Lower lobe of right lung (tissue), 2 donors: Measurements from ENCODE around the gene FMNL3. TPM values are rescaled to one million over a fixed set of nuclear protein-coding genes. Genes with fewer than 3 reads are reported as not detected.

ENCODE experiments used
- ATAC-seq, 2 donors: fragments of 200-7000 bp; cut with Tn5 transposase; one replicate each; pipeline ENCODE4 v1.9.1; 2020 to 2022; ENCODE audit warnings: mild to moderate bottlenecking in 2 of 2, moderate library complexity in 2 of 2
- DNase-seq: peaks from one replicate; pipeline ENCODE4 v3.0.0-alpha.2; 2020
- H3K27ac ChIP-seq: fragments of 200-600 bp; one replicate; pipeline ENCODE4 v1.8.0; 2022
- H3K27me3 ChIP-seq: fragments of 200-600 bp; one replicate; pipeline ENCODE4 v1.8.0; 2022; ENCODE audit warnings: low read depth
- H3K36me3 ChIP-seq: fragments of 200-600 bp; one replicate; pipeline ENCODE4 v1.8.0; 2022; ENCODE audit warnings: mild to moderate bottlenecking
- H3K4me1 ChIP-seq: fragments of 200-600 bp; one replicate; pipeline ENCODE4 v1.8.0; 2022
- H3K4me3 ChIP-seq: fragments of 200-600 bp; one replicate; pipeline ENCODE4 v1.8.0; 2022; ENCODE audit warnings: mild to moderate bottlenecking
- H3K9me3 ChIP-seq: fragments of 200-600 bp; one replicate; pipeline ENCODE4 v1.8.0; 2022
- intact Hi-C: fragments of 100-400 bp; cut with DNase I; formaldehyde crosslinking; loops from one replicate; pipeline ENCODE4 v1.11.0; 2022
- total RNA-seq: library from RNA; stranded (reverse); fragmentation: NEBNext Ultra II Directional; extraction: Animal tissue kit (Norgen Biotek cat#: 25700); gene quantifications from one replicate; pipeline ENCODE4 v1.2.1, GENCODE V29; 2021
- TF ChIP-seq, protein P1 (sequence below): fragments of 200-600 bp; IDR thresholded peaks from one replicate; pipeline ENCODE4 v1.8.0; 2022; ENCODE audit warnings: antibody characterized with exemption, mild to moderate bottlenecking
- donor health status: DM: no; HTN: yes; CAD: no; lungs with severe emphysema.

The FMNL3 gene
- total RNA-seq, 1 donor from 2014 or later = 36.1 TPM

DNA sequence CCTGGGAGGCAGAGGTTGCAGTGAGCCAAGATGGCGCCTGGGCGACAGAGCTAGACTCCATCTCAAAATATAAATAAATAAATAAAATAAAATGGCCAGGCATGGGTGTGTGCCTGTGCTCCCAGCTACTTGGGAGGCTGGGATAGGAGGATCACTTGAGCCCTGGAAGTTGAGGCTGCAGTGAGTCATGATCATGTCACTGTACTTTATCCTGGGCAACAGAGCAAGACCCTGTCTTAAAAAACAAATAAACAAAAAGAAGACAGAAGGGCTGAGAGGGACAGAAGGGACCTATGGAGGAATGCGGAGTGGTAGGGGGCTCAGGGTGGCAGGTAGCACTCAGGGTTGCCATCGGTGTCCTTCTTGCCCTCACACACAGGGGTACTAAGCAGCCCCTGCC, 43.0 kb downstream of the FMNL3 start:
- no peak overlapping the region for H3K4me3 ChIP-seq
- TF ChIP-seq, protein P1, sequence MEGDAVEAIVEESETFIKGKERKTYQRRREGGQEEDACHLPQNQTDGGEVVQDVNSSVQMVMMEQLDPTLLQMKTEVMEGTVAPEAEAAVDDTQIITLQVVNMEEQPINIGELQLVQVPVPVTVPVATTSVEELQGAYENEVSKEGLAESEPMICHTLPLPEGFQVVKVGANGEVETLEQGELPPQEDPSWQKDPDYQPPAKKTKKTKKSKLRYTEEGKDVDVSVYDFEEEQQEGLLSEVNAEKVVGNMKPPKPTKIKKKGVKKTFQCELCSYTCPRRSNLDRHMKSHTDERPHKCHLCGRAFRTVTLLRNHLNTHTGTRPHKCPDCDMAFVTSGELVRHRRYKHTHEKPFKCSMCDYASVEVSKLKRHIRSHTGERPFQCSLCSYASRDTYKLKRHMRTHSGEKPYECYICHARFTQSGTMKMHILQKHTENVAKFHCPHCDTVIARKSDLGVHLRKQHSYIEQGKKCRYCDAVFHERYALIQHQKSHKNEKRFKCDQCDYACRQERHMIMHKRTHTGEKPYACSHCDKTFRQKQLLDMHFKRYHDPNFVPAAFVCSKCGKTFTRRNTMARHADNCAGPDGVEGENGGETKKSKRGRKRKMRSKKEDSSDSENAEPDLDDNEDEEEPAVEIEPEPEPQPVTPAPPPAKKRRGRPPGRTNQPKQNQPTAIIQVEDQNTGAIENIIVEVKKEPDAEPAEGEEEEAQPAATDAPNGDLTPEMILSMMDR = no peak
- H3K9me3 ChIP-seq = no peaks in the 10 kb centered on the region
- DNase-seq = no peak
- intact Hi-C loops = no loop called here
- H3K4me1 ChIP-seq = peaks cover 55% of the 10 kb centered on the region
- no peak for ATAC-seq
- H3K27ac ChIP-seq = peak overlapping the region; percentile 85
- H3K36me3 ChIP-seq = peaks cover 6% of the 10 kb centered on the region
- H3K27me3 ChIP-seq = no peaks in the 10 kb centered on the region

GRCh38 chr12:49662998-49663843, 44.0 kb downstream of the FMNL3 start:
- H3K27ac ChIP-seq = peak overlapping the region; percentile 85
- H3K4me3 ChIP-seq = no peak overlapping the region
- peaks cover 53% of the 10 kb centered on the region for H3K4me1 ChIP-seq
- ATAC-seq = peak; percentile 89 to 90
- TF ChIP-seq, protein P1 = no peak
- intact Hi-C loops = no loop called here
- H3K27me3 ChIP-seq = no peaks in the 10 kb centered on the region
- peak; percentile 75 for DNase-seq
- peaks cover 14% of the 10 kb centered on the region for H3K36me3 ChIP-seq
- H3K9me3 ChIP-seq = no peaks in the 10 kb centered on the region

GRCh38 chr12:49661746-49662145, 45.5 kb downstream of the FMNL3 start:
- DNase-seq (no peak), ATAC-seq (no peak)
- H3K27ac ChIP-seq = peak overlapping the region; percentile 85
- intact Hi-C loops = no loop called here
- peaks cover 53% of the 10 kb centered on the region for H3K4me1 ChIP-seq
- no peaks in the 10 kb centered on the region for H3K9me3 ChIP-seq
- TF ChIP-seq, protein P1 = no peak
- H3K27me3 ChIP-seq = no peaks in the 10 kb centered on the region
- no peak overlapping the region for H3K4me3 ChIP-seq
- H3K36me3 ChIP-seq = peaks cover 26% of the 10 kb centered on the region

- intact Hi-C loops = no loop called here
- ATAC-seq (no peak), DNase-seq (no peak)
- Histone ChIP-seq H3K9me3 (no peaks in the 10 kb centered on the region), H3K27me3 (no peaks in the 10 kb centered on the region), H3K4me3 (no peak overlapping the region), H3K27ac (peak overlapping the region; percentile 85), H3K4me1 (peaks cover 53% of the 10 kb centered on the region), H3K36me3 (peaks cover 32% of the 10 kb centered on the region)
- TF ChIP-seq, protein P1 = no peak
These were observed 46.0 kb downstream of the FMNL3 start for GRCh38 chr12:49661191-49661590.

- peaks cover 48% of the 10 kb centered on the region for H3K4me1 ChIP-seq
- no peak overlapping the region for H3K4me3 ChIP-seq
- peaks cover 45% of the 10 kb centered on the region for H3K36me3 ChIP-seq
- H3K27ac ChIP-seq = no peak overlapping the region
- H3K27me3 ChIP-seq = no peaks in the 10 kb centered on the region
- ATAC-seq = no peak
- TF ChIP-seq, protein P1 = no peak
- DNase-seq = no peak
- intact Hi-C loops = no loop called here
- H3K9me3 ChIP-seq = no peaks in the 10 kb centered on the region
These were observed 47.5 kb downstream of the FMNL3 start for GRCh38 chr12:49659753-49660152.
